Measurements from ENCODE around the gene SMCO4.

SMCO4 gene

DNA sequence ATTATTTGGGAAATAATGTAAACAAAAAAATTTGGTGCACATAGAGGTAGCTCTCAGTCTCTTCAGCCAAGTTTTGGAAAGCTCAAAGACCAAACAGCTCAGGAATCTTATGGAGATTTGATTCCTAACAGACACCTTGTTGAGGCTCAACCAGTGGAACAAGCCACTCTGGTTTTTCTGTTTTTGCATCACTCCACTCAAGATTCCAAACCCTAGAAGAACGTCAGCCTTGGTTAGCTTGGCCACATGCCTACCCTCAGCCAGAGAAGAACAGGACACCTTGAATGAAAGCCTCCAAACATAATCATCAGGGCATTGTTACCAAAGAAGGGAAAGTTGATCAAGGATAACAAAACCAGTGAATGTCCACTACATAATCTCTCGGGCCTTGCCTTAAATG, 3.8 kb upstream of the SMCO4 start:
- TF ChIP-seq, protein P1, sequence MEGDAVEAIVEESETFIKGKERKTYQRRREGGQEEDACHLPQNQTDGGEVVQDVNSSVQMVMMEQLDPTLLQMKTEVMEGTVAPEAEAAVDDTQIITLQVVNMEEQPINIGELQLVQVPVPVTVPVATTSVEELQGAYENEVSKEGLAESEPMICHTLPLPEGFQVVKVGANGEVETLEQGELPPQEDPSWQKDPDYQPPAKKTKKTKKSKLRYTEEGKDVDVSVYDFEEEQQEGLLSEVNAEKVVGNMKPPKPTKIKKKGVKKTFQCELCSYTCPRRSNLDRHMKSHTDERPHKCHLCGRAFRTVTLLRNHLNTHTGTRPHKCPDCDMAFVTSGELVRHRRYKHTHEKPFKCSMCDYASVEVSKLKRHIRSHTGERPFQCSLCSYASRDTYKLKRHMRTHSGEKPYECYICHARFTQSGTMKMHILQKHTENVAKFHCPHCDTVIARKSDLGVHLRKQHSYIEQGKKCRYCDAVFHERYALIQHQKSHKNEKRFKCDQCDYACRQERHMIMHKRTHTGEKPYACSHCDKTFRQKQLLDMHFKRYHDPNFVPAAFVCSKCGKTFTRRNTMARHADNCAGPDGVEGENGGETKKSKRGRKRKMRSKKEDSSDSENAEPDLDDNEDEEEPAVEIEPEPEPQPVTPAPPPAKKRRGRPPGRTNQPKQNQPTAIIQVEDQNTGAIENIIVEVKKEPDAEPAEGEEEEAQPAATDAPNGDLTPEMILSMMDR (IDR thresholded peaks at IDR 0.05; ENCODE audit: low read length, missing control alignments), result no peak
- DNase-seq (ENCODE audit: low read depth), result no peak
- H3K4me3 ChIP-seq (replicated peaks; ENCODE audit: low read depth, low read length), result no peak overlapping the region

DNA sequence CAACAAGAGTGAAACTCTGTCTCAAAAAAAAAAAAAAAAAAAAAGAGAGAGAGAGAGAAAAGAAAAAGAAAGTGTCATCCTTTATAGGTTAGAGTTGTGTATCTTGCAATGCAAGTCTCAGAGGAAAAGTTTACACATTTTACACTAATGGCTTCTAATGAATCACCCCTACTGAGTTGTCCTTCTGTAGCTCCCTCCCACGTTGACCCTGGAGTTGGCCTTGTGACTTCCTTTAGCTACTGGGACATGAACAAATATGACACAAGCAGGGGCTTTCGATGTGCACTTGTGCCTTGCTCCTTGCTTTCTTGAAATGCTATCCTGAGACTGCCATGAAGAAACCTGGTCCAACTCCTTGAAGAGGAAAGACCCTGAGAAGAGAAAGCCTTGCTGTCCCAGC, 2.4 kb upstream of the SMCO4 start:
- no peak for DNase-seq (ENCODE audit: low read depth)
- TF ChIP-seq, protein P1 (IDR thresholded peaks at IDR 0.05; ENCODE audit: low read length, missing control alignments), result no peak
- H3K4me3 ChIP-seq (replicated peaks; ENCODE audit: low read depth, low read length), result no peak overlapping the region

DNA sequence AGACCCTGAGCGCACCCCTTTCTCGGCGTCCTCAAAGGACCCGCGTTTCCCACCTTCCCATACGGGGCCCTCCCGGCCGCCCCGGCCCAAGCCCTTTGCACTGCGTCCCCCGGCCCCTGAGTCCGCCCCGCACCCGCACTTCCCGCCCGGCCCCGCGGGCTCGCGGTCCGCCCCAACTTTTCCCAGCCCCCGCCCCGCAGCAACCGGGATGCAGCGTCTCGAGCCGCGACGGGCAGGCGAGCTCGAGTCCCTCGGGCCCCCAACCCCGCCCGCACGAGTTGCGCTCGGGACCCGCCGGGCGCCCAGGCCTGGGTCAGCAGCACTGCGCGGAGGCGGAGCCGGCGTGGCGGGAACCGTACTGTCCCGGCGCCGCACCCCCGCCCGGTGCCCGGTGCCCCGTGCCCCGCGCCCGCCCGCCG, 371 bp downstream of the SMCO4 start:
- DNase-seq (ENCODE audit: low read depth), result no peak
- TF ChIP-seq, protein P1 (IDR thresholded peaks at IDR 0.05; ENCODE audit: low read length, missing control alignments), result no peak

DNA sequence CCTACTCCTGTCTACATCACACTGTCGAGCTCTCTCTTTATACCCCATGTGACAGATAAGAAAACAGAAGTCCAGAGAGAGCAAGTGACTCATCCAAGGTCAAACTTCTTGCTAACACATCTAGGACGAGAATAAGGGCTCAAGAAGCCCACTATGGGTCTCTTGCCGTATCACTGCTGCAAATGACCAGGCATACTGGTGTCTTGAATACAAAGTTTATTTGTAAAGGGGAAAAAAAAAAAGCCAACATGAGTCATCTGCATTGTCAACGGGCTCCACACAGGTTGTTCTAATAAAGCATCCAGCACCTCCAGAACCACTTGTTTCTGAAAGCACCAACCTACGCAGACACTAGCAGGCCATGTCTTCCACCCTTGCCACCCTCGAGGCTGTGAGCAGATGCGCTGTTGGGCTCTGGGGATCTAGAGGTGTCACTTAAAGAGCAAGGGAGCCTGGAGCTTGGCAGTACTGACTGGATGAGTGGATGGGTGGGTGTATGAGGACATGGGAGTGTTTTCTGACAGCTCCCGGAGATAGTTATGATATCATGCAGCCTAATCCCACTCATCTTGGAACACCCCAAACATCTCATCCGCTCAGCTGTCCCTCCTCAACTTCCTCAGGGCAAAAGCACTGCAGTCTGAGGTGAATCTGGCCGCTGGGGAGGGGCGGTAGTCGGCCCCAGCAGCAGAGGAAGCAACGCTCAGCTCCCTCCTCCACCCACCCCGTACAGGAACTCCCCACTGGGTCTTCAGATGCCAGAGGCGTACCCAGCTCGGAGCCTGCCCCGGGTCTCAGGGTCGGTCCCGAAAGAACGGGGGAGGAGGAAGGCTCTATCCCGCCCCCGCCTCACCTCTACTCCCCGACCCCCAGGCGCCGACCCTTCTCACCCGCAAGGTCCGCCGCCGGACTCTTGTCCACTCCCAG, 1.0 kb downstream of the SMCO4 start:
- H3K4me3 ChIP-seq (replicated peaks; ENCODE audit: low read depth, low read length), result peak overlapping the region; percentile 66
- peak; percentile 47 for DNase-seq (ENCODE audit: low read depth)
- TF ChIP-seq, protein P1 (IDR thresholded peaks at IDR 0.05; ENCODE audit: low read length, missing control alignments), result no peak

More for the DNA sequence above, 371 bp downstream of the SMCO4 start:
- peak overlapping the region; percentile 66 for H3K4me3 ChIP-seq (replicated peaks; ENCODE audit: low read depth, low read length)

DNA sequence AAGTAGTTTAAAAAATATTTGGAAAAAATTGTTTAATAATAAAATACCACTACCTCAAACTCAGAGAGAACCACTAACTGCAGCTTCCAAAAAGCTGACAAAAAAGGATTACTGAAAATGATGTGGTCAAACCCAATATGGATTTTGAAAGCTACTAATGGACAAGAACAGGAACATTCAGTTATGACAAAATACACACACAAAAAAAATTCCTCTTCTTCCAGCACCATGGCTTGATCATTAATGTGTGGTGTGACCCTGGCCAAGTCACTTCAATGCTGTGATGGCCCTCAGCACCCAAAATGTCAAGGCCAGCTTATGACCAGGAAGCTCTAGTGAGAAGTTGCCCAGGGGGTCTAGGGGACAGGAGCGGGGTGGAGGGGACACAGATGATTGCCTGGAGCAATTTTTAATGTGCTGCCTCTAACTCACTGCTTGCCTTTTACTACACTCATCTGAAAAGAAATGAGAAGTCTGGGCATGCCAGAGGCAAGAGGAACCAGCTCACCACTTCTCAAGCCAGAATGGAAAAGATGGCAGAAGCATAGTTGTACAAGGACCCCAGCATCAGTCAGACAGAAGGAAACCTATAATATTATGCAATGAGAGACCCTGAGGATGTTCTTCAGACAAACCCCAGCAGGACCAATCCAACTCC, 2.2 kb downstream of the SMCO4 start:
- DNase-seq (ENCODE audit: low read depth), result no peak
- TF ChIP-seq, protein P1 (IDR thresholded peaks at IDR 0.05; ENCODE audit: low read length, missing control alignments), result no peak
- no peak overlapping the region for H3K4me3 ChIP-seq (replicated peaks; ENCODE audit: low read depth, low read length)

DNA sequence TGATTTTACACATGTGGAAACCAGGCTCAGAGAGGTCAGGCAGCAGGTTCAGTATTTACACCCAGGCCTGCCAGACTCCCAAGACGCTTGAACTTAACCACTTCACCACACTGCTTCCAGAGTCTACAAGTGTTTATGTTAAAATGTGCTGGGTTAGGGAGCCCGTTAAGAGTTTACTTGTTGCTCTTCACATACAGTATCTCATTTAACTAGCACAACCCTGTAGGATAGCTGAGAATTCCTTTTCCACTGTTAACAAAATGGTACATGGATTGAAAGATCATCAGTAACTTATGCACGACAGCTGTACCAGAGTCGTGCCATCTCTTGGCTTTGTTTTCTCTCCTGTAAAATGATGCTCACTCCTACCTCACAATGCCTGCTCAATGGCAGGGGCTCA, 2.9 kb downstream of the SMCO4 start:
- no peak overlapping the region for H3K4me3 ChIP-seq (replicated peaks; ENCODE audit: low read depth, low read length)
- TF ChIP-seq, protein P1 (IDR thresholded peaks at IDR 0.05; ENCODE audit: low read length, missing control alignments), result no peak
- no peak for DNase-seq (ENCODE audit: low read depth)
